ENCODE measurements around the gene SLC44A1.

The SLC44A1 gene

DNA sequence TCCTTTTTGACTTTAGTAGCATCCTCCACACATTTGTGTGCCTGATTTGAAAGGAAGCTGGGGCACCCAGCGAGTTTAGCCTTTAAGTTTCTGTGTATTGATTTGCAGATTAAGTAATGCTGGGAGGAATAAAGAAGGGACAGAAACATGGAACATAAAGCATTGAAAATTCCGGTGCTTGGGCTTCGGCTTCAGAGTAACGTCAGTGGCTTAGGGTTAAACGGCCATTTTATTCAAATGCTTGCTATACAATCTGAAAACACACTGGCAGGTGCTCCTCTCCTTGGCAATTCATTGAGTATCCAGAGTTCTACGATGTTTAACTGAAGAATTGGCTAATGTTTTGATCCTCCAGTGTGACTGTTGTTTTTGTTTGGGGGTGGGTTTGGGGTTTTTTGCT is 145.3 kb downstream of the SLC44A1 start:
- Histone ChIP-seq H3K27ac (replicated peaks) (no peak overlapping the region), H3K4me3 (replicated peaks; ENCODE audit: insufficient read depth, low read length) (no peak overlapping the region), H3K27me3 (ENCODE audit: insufficient read depth, poor library complexity, severe bottlenecking) (no peaks in the 10 kb centered on the region)
- TF ChIP-seq, protein P1, sequence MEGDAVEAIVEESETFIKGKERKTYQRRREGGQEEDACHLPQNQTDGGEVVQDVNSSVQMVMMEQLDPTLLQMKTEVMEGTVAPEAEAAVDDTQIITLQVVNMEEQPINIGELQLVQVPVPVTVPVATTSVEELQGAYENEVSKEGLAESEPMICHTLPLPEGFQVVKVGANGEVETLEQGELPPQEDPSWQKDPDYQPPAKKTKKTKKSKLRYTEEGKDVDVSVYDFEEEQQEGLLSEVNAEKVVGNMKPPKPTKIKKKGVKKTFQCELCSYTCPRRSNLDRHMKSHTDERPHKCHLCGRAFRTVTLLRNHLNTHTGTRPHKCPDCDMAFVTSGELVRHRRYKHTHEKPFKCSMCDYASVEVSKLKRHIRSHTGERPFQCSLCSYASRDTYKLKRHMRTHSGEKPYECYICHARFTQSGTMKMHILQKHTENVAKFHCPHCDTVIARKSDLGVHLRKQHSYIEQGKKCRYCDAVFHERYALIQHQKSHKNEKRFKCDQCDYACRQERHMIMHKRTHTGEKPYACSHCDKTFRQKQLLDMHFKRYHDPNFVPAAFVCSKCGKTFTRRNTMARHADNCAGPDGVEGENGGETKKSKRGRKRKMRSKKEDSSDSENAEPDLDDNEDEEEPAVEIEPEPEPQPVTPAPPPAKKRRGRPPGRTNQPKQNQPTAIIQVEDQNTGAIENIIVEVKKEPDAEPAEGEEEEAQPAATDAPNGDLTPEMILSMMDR (IDR thresholded peaks at IDR 0.05; ENCODE audit: insufficient read depth, low read length), result no peak
- TF ChIP-seq SPI1 (IDR thresholded peaks at IDR 0.05; ENCODE audit: borderline replicate concordance, low read depth), result no peak
- no peak for TF ChIP-seq POLR2AphosphoS5 (IDR thresholded peaks at IDR 0.05; ENCODE audit: low read depth)
- no peak for TF ChIP-seq GABPA (IDR thresholded peaks at IDR 0.05; ENCODE audit: low read depth)
- TF ChIP-seq, protein P2, sequence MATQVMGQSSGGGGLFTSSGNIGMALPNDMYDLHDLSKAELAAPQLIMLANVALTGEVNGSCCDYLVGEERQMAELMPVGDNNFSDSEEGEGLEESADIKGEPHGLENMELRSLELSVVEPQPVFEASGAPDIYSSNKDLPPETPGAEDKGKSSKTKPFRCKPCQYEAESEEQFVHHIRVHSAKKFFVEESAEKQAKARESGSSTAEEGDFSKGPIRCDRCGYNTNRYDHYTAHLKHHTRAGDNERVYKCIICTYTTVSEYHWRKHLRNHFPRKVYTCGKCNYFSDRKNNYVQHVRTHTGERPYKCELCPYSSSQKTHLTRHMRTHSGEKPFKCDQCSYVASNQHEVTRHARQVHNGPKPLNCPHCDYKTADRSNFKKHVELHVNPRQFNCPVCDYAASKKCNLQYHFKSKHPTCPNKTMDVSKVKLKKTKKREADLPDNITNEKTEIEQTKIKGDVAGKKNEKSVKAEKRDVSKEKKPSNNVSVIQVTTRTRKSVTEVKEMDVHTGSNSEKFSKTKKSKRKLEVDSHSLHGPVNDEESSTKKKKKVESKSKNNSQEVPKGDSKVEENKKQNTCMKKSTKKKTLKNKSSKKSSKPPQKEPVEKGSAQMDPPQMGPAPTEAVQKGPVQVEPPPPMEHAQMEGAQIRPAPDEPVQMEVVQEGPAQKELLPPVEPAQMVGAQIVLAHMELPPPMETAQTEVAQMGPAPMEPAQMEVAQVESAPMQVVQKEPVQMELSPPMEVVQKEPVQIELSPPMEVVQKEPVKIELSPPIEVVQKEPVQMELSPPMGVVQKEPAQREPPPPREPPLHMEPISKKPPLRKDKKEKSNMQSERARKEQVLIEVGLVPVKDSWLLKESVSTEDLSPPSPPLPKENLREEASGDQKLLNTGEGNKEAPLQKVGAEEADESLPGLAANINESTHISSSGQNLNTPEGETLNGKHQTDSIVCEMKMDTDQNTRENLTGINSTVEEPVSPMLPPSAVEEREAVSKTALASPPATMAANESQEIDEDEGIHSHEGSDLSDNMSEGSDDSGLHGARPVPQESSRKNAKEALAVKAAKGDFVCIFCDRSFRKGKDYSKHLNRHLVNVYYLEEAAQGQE (IDR thresholded peaks at IDR 0.05; ENCODE audit: insufficient replicate concordance, low read depth), result no peak
- no peak for DNase-seq (ENCODE audit: low read depth in 1 of 2, low spot score in 1 of 2)

DNA sequence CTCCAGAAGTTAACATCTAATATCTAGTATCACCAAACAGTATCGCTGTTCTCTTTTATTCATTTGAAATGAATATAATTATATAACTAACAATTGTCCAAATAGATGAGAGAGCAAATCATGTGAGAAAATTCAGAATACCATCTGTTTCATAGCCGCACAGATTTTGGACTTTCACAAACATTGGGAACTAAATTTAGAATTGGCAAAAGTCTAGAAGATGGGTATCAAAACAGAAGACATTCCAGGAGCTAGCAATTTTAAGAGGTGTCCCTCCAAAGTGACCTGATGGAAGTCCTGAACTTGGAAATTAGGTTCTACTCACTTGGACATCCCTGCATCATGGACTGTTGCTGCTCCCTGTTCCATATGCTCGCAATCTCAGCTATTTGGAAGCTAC is 146.4 kb downstream of the SLC44A1 start:
- Histone ChIP-seq H3K4me3 (replicated peaks; ENCODE audit: insufficient read depth, low read length) (no peak overlapping the region), H3K27me3 (ENCODE audit: insufficient read depth, poor library complexity, severe bottlenecking) (no peaks in the 10 kb centered on the region), H3K27ac (replicated peaks) (no peak overlapping the region)
- DNase-seq (ENCODE audit: low read depth in 1 of 2, low spot score in 1 of 2), result no peak
- no peak for TF ChIP-seq SPI1 (IDR thresholded peaks at IDR 0.05; ENCODE audit: borderline replicate concordance, low read depth)
- no peak for TF ChIP-seq POLR2AphosphoS5 (IDR thresholded peaks at IDR 0.05; ENCODE audit: low read depth)

DNA sequence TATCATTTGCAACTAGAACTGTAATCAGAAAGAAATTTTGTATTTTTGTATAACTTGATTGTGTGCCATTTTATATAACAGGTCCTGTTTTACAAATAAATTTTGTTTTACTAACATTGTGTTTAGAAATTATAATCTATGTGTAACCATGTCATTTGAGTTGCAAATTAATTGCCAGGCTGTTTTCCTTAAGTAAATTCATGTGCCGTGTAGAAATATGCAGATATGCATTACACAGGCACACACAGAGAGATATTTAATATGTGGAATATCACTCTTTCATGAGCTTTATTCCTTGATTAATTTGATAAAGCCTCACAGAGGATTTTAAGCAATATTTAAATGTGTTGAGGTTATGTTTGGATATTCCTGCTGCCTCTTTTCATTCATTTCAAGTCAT is 146.8 kb downstream of the SLC44A1 start:
- H3K27ac ChIP-seq (replicated peaks), result no peak overlapping the region
- no peak for DNase-seq (ENCODE audit: low read depth in 1 of 2, low spot score in 1 of 2)
- no peak for TF ChIP-seq GABPA (IDR thresholded peaks at IDR 0.05; ENCODE audit: low read depth)
- TF ChIP-seq POLR2AphosphoS5 (IDR thresholded peaks at IDR 0.05; ENCODE audit: low read depth), result no peak
- TF ChIP-seq SPI1 (IDR thresholded peaks at IDR 0.05; ENCODE audit: borderline replicate concordance, low read depth), result no peak
- TF ChIP-seq, protein P1 (IDR thresholded peaks at IDR 0.05; ENCODE audit: insufficient read depth, low read length), result no peak
- TF ChIP-seq, protein P2 (IDR thresholded peaks at IDR 0.05; ENCODE audit: insufficient replicate concordance, low read depth), result no peak
- H3K27me3 ChIP-seq (ENCODE audit: insufficient read depth, poor library complexity, severe bottlenecking), result no peaks in the 10 kb centered on the region
- no peak overlapping the region for H3K4me3 ChIP-seq (replicated peaks; ENCODE audit: insufficient read depth, low read length)

DNA sequence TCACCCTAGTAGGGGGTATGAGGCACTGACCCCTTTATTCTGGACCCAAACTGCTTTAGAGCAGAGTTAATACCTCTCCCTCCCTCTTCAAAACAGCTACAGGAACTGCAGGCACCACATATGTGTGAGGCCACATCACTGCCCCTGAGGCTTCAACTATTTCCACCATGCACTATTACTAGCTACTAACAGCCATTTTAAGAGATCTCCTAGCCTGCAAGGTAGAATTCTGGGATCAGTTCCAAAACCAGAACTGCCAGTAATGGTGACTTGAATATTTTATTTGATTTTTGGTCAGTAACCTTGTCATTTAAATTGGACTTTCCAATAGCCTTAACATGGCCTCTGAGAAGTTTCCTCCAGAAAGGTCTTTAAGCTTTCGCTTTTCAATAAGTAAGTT is 148.1 kb downstream of the SLC44A1 start:
- DNase-seq (ENCODE audit: low read depth in 1 of 2, low spot score in 1 of 2), result no peak
- Histone ChIP-seq H3K27me3 (ENCODE audit: insufficient read depth, poor library complexity, severe bottlenecking) (no peaks in the 10 kb centered on the region), H3K4me3 (replicated peaks; ENCODE audit: insufficient read depth, low read length) (no peak overlapping the region), H3K27ac (replicated peaks) (no peak overlapping the region)
- TF ChIP-seq GABPA (IDR thresholded peaks at IDR 0.05; ENCODE audit: low read depth) (no peak), POLR2AphosphoS5 (IDR thresholded peaks at IDR 0.05; ENCODE audit: low read depth) (no peak), SPI1 (IDR thresholded peaks at IDR 0.05; ENCODE audit: borderline replicate concordance, low read depth) (no peak)
- TF ChIP-seq, protein P2 (IDR thresholded peaks at IDR 0.05; ENCODE audit: insufficient replicate concordance, low read depth), result no peak
- TF ChIP-seq, protein P1 (IDR thresholded peaks at IDR 0.05; ENCODE audit: insufficient read depth, low read length), result no peak
